PC-9 (cell line): ENCODE data around the gene A4GALT. TPM values are rescaled to one million over a fixed set of nuclear protein-coding genes. Genes with fewer than 3 reads are reported as not detected.
A peak's percentile ranks its signal among the peaks of the same experiment; 100 is the strongest.

ENCODE experiments used
- BruUV-seq: library from RNA; stranded (reverse); fragments of 400-500 nt; replicated peaks from 2 replicates; lab custom pipeline; 2021; lab: Mats Ljungman, UMichigan
- CTCF ChIA-PET: fragments of 300-600 bp; sonication (Branson Sonifier 250); formaldehyde crosslinking; loops from one replicate; lab custom pipeline; 2022; ENCODE audit warnings: antibody characterized with exemption; lab: Charles Lee
- POLR2A ChIA-PET: fragments of 300-600 bp; sonication (Branson Sonifier 250); formaldehyde crosslinking; loops from one replicate; lab custom pipeline; 2022; ENCODE audit warnings: antibody characterized with exemption; ENCODE audit not compliant: unreplicated experiment; lab: Charles Lee
- DNase-seq, 2 experiments: peaks; one replicate each; pipeline versions ENCODE4 v3.0.0 to v3.0.0-alpha.2; 2015 to 2022; ENCODE audit warnings: mixed read lengths in 1 of 2
- H2AFZ ChIP-seq: fragments of 200-600 bp; sonication (generic); 2 replicates; pipeline ENCODE4 v1.8.1; 2017; ENCODE audit warnings: antibody characterized with exemption
- H3F3A ChIP-seq: fragments of 200-600 bp; sonication (generic); 2 replicates; pipeline ENCODE4 v1.8.1; 2017; ENCODE audit warnings: antibody characterized with exemption, mild to moderate bottlenecking, low read depth; ENCODE audit not compliant: insufficient read depth
- H3K27ac ChIP-seq: fragments of 200-600 bp; sonication (generic); 2 replicates; pipeline ENCODE4 v1.6.1; 2016; ENCODE audit warnings: mixed run types
- H3K27me3 ChIP-seq: fragments of 200-600 bp; sonication (generic); 2 replicates; pipeline ENCODE4 v1.6.1; 2016; ENCODE audit warnings: low read depth, mixed run types; ENCODE audit not compliant: insufficient read depth
- H3K36me3 ChIP-seq: fragments of 200-600 bp; sonication (generic); 2 replicates; pipeline ENCODE4 v1.6.1; 2016; ENCODE audit warnings: low read depth, mixed run types
- H3K4me1 ChIP-seq: fragments of 200-600 bp; sonication (generic); replicated peaks from 2 replicates; pipeline ENCODE4 v1.6.1; 2016; ENCODE audit warnings: mixed run types; ENCODE audit not compliant: insufficient read depth
- H3K4me2 ChIP-seq: fragments of 200-600 bp; sonication (generic); 2 replicates; pipeline ENCODE4 v1.6.1; 2017; ENCODE audit warnings: mixed run types
- H3K4me3 ChIP-seq: fragments of 200-600 bp; sonication (generic); 2 replicates; pipeline ENCODE4 v1.6.1; 2016; ENCODE audit warnings: mixed run types
- H3K79me2 ChIP-seq: fragments of 200-600 bp; sonication (generic); 2 replicates; pipeline ENCODE4 v1.6.1; 2017; ENCODE audit warnings: low read depth, mixed run types
- H3K9me2 ChIP-seq: fragments of 200-600 bp; sonication (generic); 2 replicates; pipeline ENCODE4 v1.8.1; 2017; ENCODE audit warnings: mild to moderate bottlenecking; ENCODE audit not compliant: insufficient read depth
- H3K9me3 ChIP-seq: fragments of 200-600 bp; sonication (generic); 2 replicates; pipeline ENCODE4 v1.8.1; 2016; ENCODE audit warnings: low read depth; ENCODE audit not compliant: insufficient read depth
- H4K20me1 ChIP-seq: fragments of 200-600 bp; sonication (generic); 2 replicates; pipeline ENCODE4 v1.8.1; 2017; ENCODE audit not compliant: insufficient read depth
- EZH2 ChIP-seq: fragments of 200-600 bp; sonication (generic); IDR thresholded peaks from 2 replicates; pipeline ENCODE4 v1.8.0; 2017; ENCODE audit warnings: antibody characterized with exemption, low read depth
- intact Hi-C: fragments of 100-400 bp; cut with micrococcal nuclease; formaldehyde crosslinking; loops from one replicate; pipeline ENCODE4 v1.10.0; 2022; ENCODE audit not compliant: unreplicated experiment
- total RNA-seq: library from RNA; stranded (reverse); gene quantifications from 2 replicates; pipeline ENCODE4 v1.2.3, GENCODE V29; 2021
- TF ChIP-seq, protein P1 (sequence below): fragments of 200-600 bp; sonication (generic); conservative IDR thresholded peaks from 2 replicates; pipeline ENCODE4 v1.6.1; 2017; ENCODE audit warnings: mixed run types, antibody characterized with exemption, mild to moderate bottlenecking, moderate library complexity

The A4GALT gene
- total RNA-seq, 1 experiment from 2014 or later, result 17.1 TPM

GRCh38 chr22:42649246-42650099, 71.2 kb downstream of the A4GALT start, which contains the start of gene CYB5R3:
Gene CYB5R3, minus strand, starts transcription at chr22:42649392. Its CDS starts 77 bp downstream, at chr22:42649315.
- Histone ChIP-seq H3K36me3 (no peaks in the 10 kb centered on the region), H3K27ac (no peak within 1 kb of the TSS), H3K9me2 (no peaks in the 10 kb centered on the region), H3K9me3 (no peaks in the 10 kb centered on the region), H3K79me2 (peaks cover 45% of the 10 kb centered on the region), H2AFZ (peak within 1 kb of the TSS; percentile 82), H3K4me2 (peak within 1 kb of the TSS; percentile 100), H4K20me1 (peaks cover 31% of the 10 kb centered on the region), H3K4me1 (peaks cover 31% of the 10 kb centered on the region), H3K4me3 (peak within 1 kb of the TSS; percentile 100), H3F3A (peaks cover 26% of the 10 kb centered on the region), H3K27me3 (no peaks in the 10 kb centered on the region)
- POLR2A ChIA-PET, result interaction anchor here (0.5 to 0.6 kb wide), 5 partner anchors 9 to 360 kb away, joined by 3 to 21 read pairs (median 5); no protein-coding TSS in a partner anchor
- BruUV-seq, result TSS peak; percentile 98
- intact Hi-C loops, result no loop called here
- TF ChIP-seq, protein P1, sequence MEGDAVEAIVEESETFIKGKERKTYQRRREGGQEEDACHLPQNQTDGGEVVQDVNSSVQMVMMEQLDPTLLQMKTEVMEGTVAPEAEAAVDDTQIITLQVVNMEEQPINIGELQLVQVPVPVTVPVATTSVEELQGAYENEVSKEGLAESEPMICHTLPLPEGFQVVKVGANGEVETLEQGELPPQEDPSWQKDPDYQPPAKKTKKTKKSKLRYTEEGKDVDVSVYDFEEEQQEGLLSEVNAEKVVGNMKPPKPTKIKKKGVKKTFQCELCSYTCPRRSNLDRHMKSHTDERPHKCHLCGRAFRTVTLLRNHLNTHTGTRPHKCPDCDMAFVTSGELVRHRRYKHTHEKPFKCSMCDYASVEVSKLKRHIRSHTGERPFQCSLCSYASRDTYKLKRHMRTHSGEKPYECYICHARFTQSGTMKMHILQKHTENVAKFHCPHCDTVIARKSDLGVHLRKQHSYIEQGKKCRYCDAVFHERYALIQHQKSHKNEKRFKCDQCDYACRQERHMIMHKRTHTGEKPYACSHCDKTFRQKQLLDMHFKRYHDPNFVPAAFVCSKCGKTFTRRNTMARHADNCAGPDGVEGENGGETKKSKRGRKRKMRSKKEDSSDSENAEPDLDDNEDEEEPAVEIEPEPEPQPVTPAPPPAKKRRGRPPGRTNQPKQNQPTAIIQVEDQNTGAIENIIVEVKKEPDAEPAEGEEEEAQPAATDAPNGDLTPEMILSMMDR, result no peak
- TF ChIP-seq EZH2, result no peak
- CTCF ChIA-PET, result no interaction called here
- DNase-seq, result peak; percentile 40 to 70

- ChIA-PET POLR2A (interaction anchor here (0.6 kb wide), 3 partner anchors 75 to 361 kb away, joined by 3 to 21 read pairs (median 16); no protein-coding TSS in a partner anchor), CTCF (no interaction called here)
- TF ChIP-seq EZH2, result no peak
- TF ChIP-seq, protein P1, result no peak
- Histone ChIP-seq H3K27ac (no peak overlapping the region), H3K27me3 (no peaks in the 10 kb centered on the region), H3K36me3 (no peaks in the 10 kb centered on the region), H3K9me2 (no peaks in the 10 kb centered on the region), H3K79me2 (peaks cover 50% of the 10 kb centered on the region), H3K4me2 (peak overlapping the region; percentile 100), H3F3A (peaks cover 17% of the 10 kb centered on the region; the same call in 1 of the 2 replicates), H3K9me3 (no peaks in the 10 kb centered on the region), H3K4me3 (peak overlapping the region; percentile 100), H2AFZ (peak overlapping the region; percentile 82; the same call in 1 of the 2 replicates), H4K20me1 (peaks cover 40% of the 10 kb centered on the region), H3K4me1 (peaks cover 23% of the 10 kb centered on the region)
- peak; percentile 52 to 59 for DNase-seq
- BruUV-seq, result TSS peak; percentile 53
- intact Hi-C loops, result no loop called here
Measured at GRCh38 chr22:42648368-42649245, 72.1 kb downstream of the A4GALT start.

GRCh38 chr22:42648017-42648367, 72.7 kb downstream of the A4GALT start:
- peaks cover 42% of the 10 kb centered on the region for H4K20me1 ChIP-seq
- DNase-seq, result no peak
- no TSS peak for BruUV-seq
- ChIA-PET POLR2A (interaction anchor here (0.7 kb wide), 1 partner anchor 8 kb away, joined by 4 read pairs; no protein-coding TSS in a partner anchor), CTCF (no interaction called here)
- H3K27me3 ChIP-seq, result no peaks in the 10 kb centered on the region
- H3K27ac ChIP-seq, result no peak overlapping the region
- TF ChIP-seq, protein P1, result no peak
- TF ChIP-seq EZH2, result no peak
- no peaks in the 10 kb centered on the region for H3K9me2 ChIP-seq
- intact Hi-C loops, result no loop called here
- peaks cover 16% of the 10 kb centered on the region for H3K4me1 ChIP-seq
- peaks cover 50% of the 10 kb centered on the region for H3K79me2 ChIP-seq
- peak overlapping the region; percentile 100 for H3K4me2 ChIP-seq
- H2AFZ ChIP-seq, result no peak overlapping the region
- H3F3A ChIP-seq, result peaks cover 17% of the 10 kb centered on the region; the same call in 1 of the 2 replicates
- H3K36me3 ChIP-seq, result no peaks in the 10 kb centered on the region
- no peaks in the 10 kb centered on the region for H3K9me3 ChIP-seq
- H3K4me3 ChIP-seq, result peak overlapping the region; percentile 100; the same call in 1 of the 2 replicates
